K562 (cell line): ENCODE data around the gene ORMDL1. TPM values are rescaled to one million over a fixed set of nuclear protein-coding genes. Genes with fewer than 3 reads are reported as not detected.

ENCODE experiments used
- ATAC-seq: fragments of 200-7000 bp; cut with Tn5 transposase; 3 replicates; pipeline ENCODE4 v1.9.1; 2020; ENCODE audit warnings: moderate library complexity
- BruUV-seq: library from RNA; stranded (reverse); fragments of 400-500 nt; replicated peaks from 2 replicates; lab custom pipeline; 2021; lab: Mats Ljungman, UMichigan
- CTCF ChIA-PET: fragments of 300-600 bp; formaldehyde crosslinking; extraction: SDS; loops from one replicate; lab custom pipeline; 2021; ENCODE audit warnings: low intra/inter-chr PET ratio; lab: Yijun Ruan, JAX
- POLR2A ChIA-PET: fragments of 300-600, 350-650 bp; sonication (Branson Sonifier 250); formaldehyde crosslinking; extraction: SDS; loops from one replicate; lab custom pipeline; 2021; ENCODE audit warnings: antibody characterized with exemption, inconsistent platforms; lab: Yijun Ruan, JAX
- DNase-seq, 4 experiments: peaks; one replicate each; pipeline versions ENCODE4 v3.0.0 to v3.0.0-alpha.2; 2011 to 2018; ENCODE audit warnings: low spot score in 3 of 4, mixed read lengths in 3 of 4; ENCODE audit errors: extremely low read depth in 1 of 4
- FAIRE-seq: peaks from 2 replicates; lab custom pipeline; 2011; peaks lifted over from hg19 to GRCh38; lab: Jason Lieb, UNC
- H2AFZ ChIP-seq: 2 replicates; pipeline ENCODE4 v1.6.0; 2011; ENCODE audit warnings: low read depth, low read length, control low read depth, inconsistent platforms
- H3K27ac ChIP-seq: fragments of 200-600 bp; 3 replicates; pipeline ENCODE4 v1.8.0; 2011; ENCODE audit warnings: low read depth, mild to moderate bottlenecking, control low read depth, inconsistent platforms, low read length, moderate library complexity, mixed read lengths; ENCODE audit errors: extremely low read depth
- H3K27me3 ChIP-seq, 2 experiments: fragments of 300-600 bp in 1 of 2; 2 replicates in 1 of 2; 3 replicates in 1 of 2; pipeline versions ENCODE4 v1.6.0 to v1.8.0; 2011; ENCODE audit warnings: inconsistent platforms in 2 of 2, low read length in 2 of 2, mild to moderate bottlenecking in 1 of 2, mixed read lengths in 1 of 2, moderate library complexity in 1 of 2; ENCODE audit not compliant: control insufficient read depth in 2 of 2, insufficient read depth in 2 of 2
- H3K36me3 ChIP-seq: fragments of 300-600 bp; 3 replicates; pipeline ENCODE4 v1.8.0; 2011; ENCODE audit warnings: mild to moderate bottlenecking, low read length, inconsistent platforms; ENCODE audit not compliant: control insufficient read depth, insufficient read depth
- H3K4me1 ChIP-seq, 2 experiments: fragments of 200-600 bp in 1 of 2; replicated peaks in 1 of 2; 2 replicates in 1 of 2; 3 replicates in 1 of 2; pipeline versions ENCODE4 v1.5.1 to v1.8.0; 2011; ENCODE audit warnings: inconsistent platforms in 2 of 2, low read length in 2 of 2, mild to moderate bottlenecking in 1 of 2, mixed read lengths in 1 of 2, moderate library complexity in 1 of 2; ENCODE audit not compliant: control insufficient read depth in 2 of 2, insufficient read depth in 2 of 2
- H3K4me2 ChIP-seq: 2 replicates; pipeline ENCODE4 v1.6.1; 2011; ENCODE audit warnings: low read length, control low read depth, inconsistent platforms, mixed read lengths; ENCODE audit not compliant: insufficient read depth
- H3K4me3 ChIP-seq: fragments of 200-600 bp; sonication (generic), shearing (Covaris generic); 2 replicates; pipeline ENCODE4 v1.5.1; 2016; ENCODE audit warnings: control low read depth, inconsistent platforms
- H3K79me2 ChIP-seq: fragments of 200-600 bp; 3 replicates; pipeline ENCODE4 v1.8.0; 2011; ENCODE audit warnings: low read length, inconsistent platforms; ENCODE audit not compliant: control insufficient read depth, insufficient read depth
- H3K9ac ChIP-seq, 2 experiments: 2 replicates each; pipeline versions ENCODE4 v1.6.0 to v1.6.1; 2011; ENCODE audit warnings: low read depth in 2 of 2, low read length in 2 of 2, control low read depth in 1 of 2, inconsistent platforms in 1 of 2, mild to moderate bottlenecking in 1 of 2, mixed read lengths in 1 of 2; ENCODE audit not compliant: insufficient read depth in 1 of 2
- H3K9me1 ChIP-seq: one replicate; pipeline ENCODE4 v1.6.0; 2011; ENCODE audit warnings: inconsistent platforms, mild to moderate bottlenecking, low read length, moderate library complexity; ENCODE audit not compliant: control insufficient read depth, insufficient read depth
- H3K9me3 ChIP-seq: replicated peaks from 2 replicates; pipeline ENCODE4 v1.5.1; 2011; ENCODE audit warnings: low read depth, low read length, inconsistent platforms; ENCODE audit not compliant: control insufficient read depth, insufficient read depth
- H4K20me1 ChIP-seq: replicated peaks from 2 replicates; pipeline ENCODE4 v1.6.1; 2011; ENCODE audit warnings: low read length, inconsistent platforms, mixed read lengths; ENCODE audit not compliant: control insufficient read depth, insufficient read depth
- GABPB1 ChIP-seq: sonication (generic); formaldehyde crosslinking; IDR thresholded peaks from 2 replicates; pipeline ENCODE4 v1.8.0; 2022; ENCODE audit warnings: mild to moderate bottlenecking, missing genetic modification reagents
- MAFF ChIP-seq: IDR thresholded peaks from 2 replicates; pipeline ENCODE4 v1.6.1; 2012; ENCODE audit warnings: low read length, improper control_type of control experiment
- MAFK ChIP-seq: IDR thresholded peaks from 2 replicates; pipeline ENCODE4 v1.6.1; 2011; ENCODE audit warnings: low read length, improper control_type of control experiment
- MCM2 ChIP-seq: fragments of 450-650 bp; IDR thresholded peaks from 2 replicates; pipeline ENCODE4 v1.6.1; 2017; ENCODE audit warnings: low read depth, mild to moderate bottlenecking
- MYNN ChIP-seq, 2 experiments: sonication (generic); formaldehyde crosslinking in 1 of 2; IDR thresholded peaks; 2 replicates each; pipeline versions ENCODE4 v1.5.0 to v1.6.1; 2016 to 2020; ENCODE audit warnings: antibody characterized with exemption in 1 of 2, missing genetic modification reagents in 1 of 2
- NRF1 ChIP-seq, 2 experiments: fragments of 450-650 bp; IDR thresholded peaks in 1 of 2; conservative IDR thresholded peaks in 1 of 2; 2 replicates each; pipeline ENCODE4 v1.6.1; 2014; ENCODE audit warnings: mild to moderate bottlenecking in 2 of 2
- SP1 ChIP-seq: sonication (generic); formaldehyde crosslinking; IDR thresholded peaks from 2 replicates; pipeline ENCODE4 v1.8.1; 2022; ENCODE audit warnings: mild to moderate bottlenecking, missing genetic modification reagents
- TOE1 ChIP-seq, 2 experiments: fragments of 450-650 bp in 1 of 2; sonication (generic) in 1 of 2; formaldehyde crosslinking in 1 of 2; IDR thresholded peaks; 2 replicates each; pipeline versions ENCODE4 v1.7.1 to v1.8.0; 2016 to 2022; ENCODE audit warnings: borderline replicate concordance in 2 of 2, mild to moderate bottlenecking in 2 of 2, antibody characterized with exemption in 1 of 2, inconsistent platforms in 1 of 2, low read depth in 1 of 2, missing genetic modification reagents in 1 of 2, moderate library complexity in 1 of 2
- ZNF23 ChIP-seq: fragments of 250-450 bp; sonication (Bioruptor Pico); IDR thresholded peaks from 2 replicates; pipeline ENCODE4 v1.4.0; 2020; ENCODE audit warnings: mild to moderate bottlenecking
- ZNF316 ChIP-seq: fragments of 450-650 bp; IDR thresholded peaks from 2 replicates; pipeline ENCODE4 v1.6.1; 2016
- WGBS: fragments of 100-300 bp; shearing (Covaris generic); methylation state at CpG from one replicate; pipeline ENCODE4 v1.1.6; 2016; ENCODE audit warnings: low coverage, mixed read lengths; ENCODE audit not compliant: insufficient coverage; ENCODE audit errors: missing lambda C conversion rate; 5-methylcytosine and 5-hydroxymethylcytosine counted together
- in situ Hi-C: fragments of 300-500 bp; cut with MboI; formaldehyde crosslinking; loops from 4 replicates; pipeline ENCODE4 v1.15.0; 2018; ENCODE audit warnings: inconsistent platforms, mixed read lengths
- intact Hi-C: fragments of 100-400 bp; cut with micrococcal nuclease; formaldehyde crosslinking; loops from 2 replicates; pipeline ENCODE4 v1.14.2; 2022
- polyA plus RNA-seq, 8 experiments: library from polyadenylated mRNA; depleted of rRNA in 4 of 8; stranded (reverse) in 5 of 8; unstranded in 3 of 8; fragments of >200 nt; fragmentation: Nextera tagmentation in 2 of 8; fragmentation: Illumina TruSeq in 1 of 8; extraction: Ambion mirVana in 2 of 8; extraction: Trizol in 1 of 8; gene quantifications; 2 replicates each; pipeline versions ENCODE4 v1.2.1 to v1.2.3, GENCODE V29; 2011 to 2014; ENCODE audit warnings: inconsistent platforms in 1 of 8, missing spikeins in 1 of 8
- total RNA-seq, 7 experiments: library from RNA; depleted of rRNA in 6 of 7; stranded (reverse); fragments of >200 nt in 6 of 7; fragmentation: Illumina TruSeq in 2 of 7; extraction: Trizol in 2 of 7; gene quantifications; 2 replicates each; pipeline versions ENCODE4 v1.2.1 to v1.2.3, GENCODE V29; 2011 to 2021; ENCODE audit warnings: low replicate concordance in 1 of 7
- TF ChIP-seq, protein P1 (sequence below): sonication (generic); formaldehyde crosslinking; IDR thresholded peaks from 2 replicates; pipeline ENCODE4 v1.8.1; 2023; ENCODE audit warnings: mild to moderate bottlenecking, missing genetic modification reagents

The ORMDL1 gene
- total and polyA plus RNA-seq, 9 of the 15 experiments (the other 6 are each of a cell fraction or from before 2014, with no cell fraction given), result 35.1 to 74.2 (median 50.0) TPM

DNA sequence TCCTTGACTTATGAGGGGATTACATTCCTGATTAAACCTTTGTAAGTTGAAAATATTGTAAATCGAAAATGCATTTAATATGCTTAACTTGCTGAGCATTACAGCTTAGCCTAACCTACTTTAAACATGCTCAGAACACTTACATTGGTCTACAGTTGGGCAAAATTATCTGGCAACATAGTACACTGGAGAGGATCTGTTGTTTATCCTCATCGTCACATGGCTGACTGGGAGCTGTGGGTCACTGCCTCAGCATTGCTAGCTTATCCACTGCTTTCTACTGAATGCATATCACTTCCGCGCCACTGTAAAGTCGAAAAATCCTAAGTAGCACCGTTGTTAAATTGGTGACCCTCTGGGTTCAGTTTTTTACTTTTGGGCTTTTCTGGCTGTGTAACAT is 13.8 kb upstream of the ORMDL1 start (continued):
- TF ChIP-seq ZNF23 (CRISPR knock-in tag) (no peak), MYNN (IDR thresholded peaks at IDR 0.05) (no peak), MYNN (CRISPR knock-in tag; IDR thresholded peaks at IDR 0.05) (no peak)

DNA sequence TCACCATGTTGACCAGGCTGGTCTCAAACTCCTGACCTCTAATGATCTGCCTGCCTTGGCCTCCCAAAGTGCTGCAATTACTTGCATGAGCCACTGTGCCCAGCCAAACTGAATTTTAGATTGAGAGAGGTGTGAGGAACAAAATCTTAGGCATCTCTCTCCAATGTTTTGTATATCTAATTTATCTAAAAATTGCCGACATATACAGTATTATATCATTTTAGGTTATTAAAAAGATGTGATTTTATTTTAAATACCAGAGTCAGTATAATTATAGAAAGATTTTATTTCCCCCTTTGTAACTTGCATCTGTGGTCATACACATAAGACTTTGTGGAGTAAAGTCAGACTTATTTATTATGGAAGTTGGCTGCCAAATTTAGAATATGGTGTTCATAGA is 10.2 kb upstream of the ORMDL1 start:
- H3K36me3 ChIP-seq, result peaks cover 69% of the 10 kb centered on the region
- no peaks in the 10 kb centered on the region for H3K9me1 ChIP-seq
- H3K9ac ChIP-seq, result no peak overlapping the region
- ChIA-PET POLR2A (no interaction called here), CTCF (interaction anchor here (0.6 kb wide), 1 partner anchor 716 kb away, joined by 10 read pairs; no protein-coding TSS in a partner anchor)
- 100% methylated on average over 1 of the region's 1 CpG for WGBS
- no peak overlapping the region for H3K27ac ChIP-seq
- H3K4me2 ChIP-seq, result no peak overlapping the region
- H3K4me3 ChIP-seq, result no peak overlapping the region
- H2AFZ ChIP-seq, result no peak overlapping the region
- no peaks in the 10 kb centered on the region for H3K9me3 ChIP-seq
- ATAC-seq, result no peak
- BruUV-seq, result no TSS peak
- H3K4me1 ChIP-seq, result no peaks in the 10 kb centered on the region
- no peaks in the 10 kb centered on the region for H4K20me1 ChIP-seq
- H3K79me2 ChIP-seq, result peaks cover 10% of the 10 kb centered on the region; the same call in 2 of the 3 replicates
- in situ Hi-C loops (no loop called here), intact Hi-C loops (no loop called here)
- FAIRE-seq, result no peak
- DNase-seq, result no peak
- H3K27me3 ChIP-seq, result no peaks in the 10 kb centered on the region
- no peak for TF ChIP-seq GABPB1 (CRISPR knock-in tag)
- TF ChIP-seq MAFF, result peak; percentile 7; the same call in 1 of the 2 replicates
- no peak for TF ChIP-seq TOE1 (IDR thresholded peaks at IDR 0.05; ENCODE audit: borderline replicate concordance)
- no peak for TF ChIP-seq TOE1 (CRISPR knock-in tag; IDR thresholded peaks at IDR 0.05; ENCODE audit: borderline replicate concordance, low read depth)
- TF ChIP-seq MAFK, result peak; percentile 46; the same call in 1 of the 2 replicates
- TF ChIP-seq NRF1 (conservative IDR thresholded peaks at IDR 0.05 in 1 of 2, IDR thresholded peaks at IDR 0.05 in 1 of 2), result no peak
- TF ChIP-seq, protein P1, sequence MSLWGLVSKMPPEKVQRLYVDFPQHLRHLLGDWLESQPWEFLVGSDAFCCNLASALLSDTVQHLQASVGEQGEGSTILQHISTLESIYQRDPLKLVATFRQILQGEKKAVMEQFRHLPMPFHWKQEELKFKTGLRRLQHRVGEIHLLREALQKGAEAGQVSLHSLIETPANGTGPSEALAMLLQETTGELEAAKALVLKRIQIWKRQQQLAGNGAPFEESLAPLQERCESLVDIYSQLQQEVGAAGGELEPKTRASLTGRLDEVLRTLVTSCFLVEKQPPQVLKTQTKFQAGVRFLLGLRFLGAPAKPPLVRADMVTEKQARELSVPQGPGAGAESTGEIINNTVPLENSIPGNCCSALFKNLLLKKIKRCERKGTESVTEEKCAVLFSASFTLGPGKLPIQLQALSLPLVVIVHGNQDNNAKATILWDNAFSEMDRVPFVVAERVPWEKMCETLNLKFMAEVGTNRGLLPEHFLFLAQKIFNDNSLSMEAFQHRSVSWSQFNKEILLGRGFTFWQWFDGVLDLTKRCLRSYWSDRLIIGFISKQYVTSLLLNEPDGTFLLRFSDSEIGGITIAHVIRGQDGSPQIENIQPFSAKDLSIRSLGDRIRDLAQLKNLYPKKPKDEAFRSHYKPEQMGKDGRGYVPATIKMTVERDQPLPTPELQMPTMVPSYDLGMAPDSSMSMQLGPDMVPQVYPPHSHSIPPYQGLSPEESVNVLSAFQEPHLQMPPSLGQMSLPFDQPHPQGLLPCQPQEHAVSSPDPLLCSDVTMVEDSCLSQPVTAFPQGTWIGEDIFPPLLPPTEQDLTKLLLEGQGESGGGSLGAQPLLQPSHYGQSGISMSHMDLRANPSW, result no peak
- TF ChIP-seq ZNF316, result peak; percentile 69
- no peak for TF ChIP-seq SP1 (CRISPR knock-in tag)
- TF ChIP-seq MCM2, result no peak
